B cell (primary cell): Measurements from ENCODE around the gene WDR76. TPM values are rescaled to one million over a fixed set of nuclear protein-coding genes. Genes with fewer than 3 reads are reported as not detected.

ENCODE experiments used
- ATAC-seq: fragments of 200-7000 bp; cut with Tn5 transposase; one replicate; pipeline ENCODE4 v1.10.0; 2021; ENCODE audit warnings: low read depth, mild to moderate bottlenecking, moderate number of reproducible peaks, moderate library complexity
- CTCF ChIA-PET: fragments of 350-600 bp; sonication (Branson Sonifier 250); formaldehyde crosslinking; loops from one replicate; lab custom pipeline; 2021; ENCODE audit warnings: antibody characterized with exemption, inconsistent platforms; lab: Charles Lee
- POLR2A ChIA-PET: fragments of 350-600 bp; sonication (Branson Sonifier 250); formaldehyde crosslinking; loops from one replicate; lab custom pipeline; 2021; ENCODE audit warnings: antibody characterized with exemption; lab: Charles Lee
- DNase-seq: peaks from one replicate; pipeline ENCODE4 v3.0.0; 2013
- H2AFZ ChIP-seq: 2 replicates; pipeline ENCODE4 v1.6.1; 2012; ENCODE audit warnings: mild to moderate bottlenecking, low read depth, low read length; ENCODE audit not compliant: insufficient read depth, poor library complexity, severe bottlenecking
- H3K27ac ChIP-seq, 2 donors: 1 replicate in 1 of 2; 2 replicates in 1 of 2; pipeline ENCODE4 v1.5.1; 2012 to 2013; ENCODE audit warnings: low read length in 2 of 2, mild to moderate bottlenecking in 2 of 2, moderate library complexity in 1 of 2
- H3K27me3 ChIP-seq, 4 experiments: fragments of 200-600 bp in 1 of 4; sonication (generic) in 1 of 4; replicated peaks in 1 of 4; 1 replicate in 2 of 4; 2 replicates in 2 of 4; pipeline versions ENCODE4 v1.6.1 to v1.7.0; 2013 to 2016; ENCODE audit warnings: low read length in 3 of 4, mild to moderate bottlenecking in 2 of 4, mixed read lengths in 1 of 4, moderate library complexity in 1 of 4; ENCODE audit not compliant: insufficient read depth in 4 of 4, control insufficient read depth in 3 of 4; ENCODE audit errors: control extremely low read depth in 1 of 4
- H3K36me3 ChIP-seq, 2 experiments: replicated peaks in 1 of 2; 1 replicate in 1 of 2; 2 replicates in 1 of 2; pipeline versions ENCODE4 v1.6.1 to v1.7.1; 2013; ENCODE audit warnings: low read length in 1 of 2; ENCODE audit not compliant: insufficient read depth in 2 of 2, control insufficient read depth in 1 of 2; ENCODE audit errors: control extremely low read depth in 1 of 2, extremely low read depth in 1 of 2
- H3K4me1 ChIP-seq, 2 donors: fragments of 200-600 bp in 1 of 2; sonication (generic) in 1 of 2; 1 replicate in 1 of 2; 2 replicates in 1 of 2; pipeline versions ENCODE4 v1.5.1 to v1.6.1; 2013 to 2017; ENCODE audit warnings: low read length in 2 of 2; ENCODE audit not compliant: control insufficient read depth in 2 of 2, insufficient read depth in 2 of 2
- H3K4me2 ChIP-seq: replicated peaks from 2 replicates; pipeline ENCODE3; 2012; ENCODE audit warnings: mild to moderate bottlenecking, low read depth, low read length; ENCODE audit not compliant: poor library complexity, severe bottlenecking
- H3K4me3 ChIP-seq, 5 experiments: fragments of 200-600 bp in 1 of 5; sonication (generic) in 1 of 5; 1 replicate in 3 of 5; 2 replicates in 2 of 5; pipeline versions ENCODE4 v1.5.1 to v1.7.0; 2011 to 2016; ENCODE audit warnings: low read length in 4 of 5, mild to moderate bottlenecking in 4 of 5, low read depth in 2 of 5, control low read depth in 1 of 5, moderate library complexity in 1 of 5; ENCODE audit not compliant: insufficient read depth in 1 of 5; ENCODE audit errors: control extremely low read depth in 1 of 5, extremely low read depth in 1 of 5
- H3K79me2 ChIP-seq: fragments of 200-600 bp; sonication (generic); one replicate; pipeline ENCODE4 v1.6.0; 2016; ENCODE audit warnings: low read length; ENCODE audit not compliant: control insufficient read depth, insufficient read depth
- H3K9ac ChIP-seq: fragments of 200-600 bp; sonication (generic); 2 replicates; pipeline ENCODE4 v1.6.1; 2017; ENCODE audit warnings: mild to moderate bottlenecking, low read length, moderate library complexity
- H3K9me3 ChIP-seq, 3 donors: one replicate each; pipeline versions ENCODE4 v1.6.1 to v1.7.1; 2013; ENCODE audit warnings: low read length in 2 of 3; ENCODE audit not compliant: control insufficient read depth in 2 of 3, insufficient read depth in 1 of 3; ENCODE audit errors: control extremely low read depth in 1 of 3
- H4K20me1 ChIP-seq: 2 replicates; pipeline ENCODE4 v1.6.0; 2012; ENCODE audit warnings: mild to moderate bottlenecking, low read length; ENCODE audit not compliant: insufficient read depth, control insufficient read depth, poor library complexity, severe bottlenecking
- H3K27ac Mint-ChIP-seq: one replicate; pipeline ENCODE4 v1.8.0; 2021; ENCODE audit warnings: mixed read lengths
- H3K27me3 Mint-ChIP-seq: one replicate; pipeline ENCODE4 v1.8.0; 2021; ENCODE audit warnings: mixed read lengths
- H3K4me1 Mint-ChIP-seq: one replicate; pipeline ENCODE4 v1.8.0; 2021; ENCODE audit warnings: mixed read lengths
- H3K4me3 Mint-ChIP-seq: one replicate; pipeline ENCODE4 v1.8.0; 2021; ENCODE audit warnings: mixed read lengths
- H3K9me3 Mint-ChIP-seq: one replicate; pipeline ENCODE4 v1.8.0; 2022; ENCODE audit warnings: mixed read lengths; ENCODE audit not compliant: insufficient read depth
- CTCF ChIP-seq: fragments of 200-600 bp; IDR thresholded peaks from one replicate; pipeline ENCODE4 v1.8.0; 2022; ENCODE audit warnings: antibody characterized with exemption, mild to moderate bottlenecking
- EZH2 ChIP-seq: IDR thresholded peaks from 2 replicates; pipeline ENCODE4 v1.6.1; 2012; ENCODE audit warnings: borderline replicate concordance, low read depth, mild to moderate bottlenecking, moderate library complexity, low read length; ENCODE audit not compliant: insufficient read depth, poor library complexity, severe bottlenecking
- WGBS: methylation state at CpG from one replicate; pipeline ENCODE4 v1.1.5; 2013; ENCODE audit warnings: missing lambda C conversion rate; ENCODE audit not compliant: insufficient coverage; 5-methylcytosine and 5-hydroxymethylcytosine counted together
- intact Hi-C: fragments of 100-400 bp; cut with micrococcal nuclease; formaldehyde crosslinking; loops from one replicate; pipeline ENCODE4 v1.10.0; 2022
- polyA plus RNA-seq: library from polyadenylated mRNA; depleted of rRNA; stranded (reverse); fragments of >200 nt; gene quantifications from 2 replicates; pipeline ENCODE4 v1.2.3, GENCODE V29; 2012
- total RNA-seq, 2 donors: library from RNA; stranded (reverse); fragments of 120-200 nt in 1 of 2; gene quantifications; 1 replicate in 1 of 2; 2 replicates in 1 of 2; pipeline versions ENCODE4 v1.2.3 to v1.2.4, GENCODE V29; 2013 to 2022

Gene WDR76
- total and polyA plus RNA-seq, 2 donors (not counting 1 experiment from before 2014, with no cell fraction given), result 1.9 to 12.7 TPM

GRCh38 chr15:43886558-43886957, 59.8 kb downstream of the WDR76 start:
- DNase-seq (no peak), ATAC-seq (no peak)
- ChIA-PET CTCF (no interaction called here), POLR2A (no interaction called here)
- H2AFZ ChIP-seq, result no peak overlapping the region
- no peaks in the 10 kb centered on the region for H3K9me3 Mint-ChIP-seq
- H3K4me3 Mint-ChIP-seq, result no peak overlapping the region
- H3K79me2 ChIP-seq, result no peaks in the 10 kb centered on the region
- H3K27me3 ChIP-seq, result no peaks in the 10 kb centered on the region
- H3K36me3 ChIP-seq, result no peaks in the 10 kb centered on the region
- no peaks in the 10 kb centered on the region for H3K4me1 Mint-ChIP-seq
- no peak overlapping the region for H3K27ac Mint-ChIP-seq
- H3K27ac ChIP-seq, result no peak overlapping the region
- no peak overlapping the region for H3K4me2 ChIP-seq
- intact Hi-C loops, result no loop called here
- no peaks in the 10 kb centered on the region for H3K4me1 ChIP-seq
- no peak overlapping the region for H3K4me3 ChIP-seq
- no peaks in the 10 kb centered on the region for H3K9me3 ChIP-seq
- H4K20me1 ChIP-seq, result no peaks in the 10 kb centered on the region
- no peaks in the 10 kb centered on the region for H3K27me3 Mint-ChIP-seq
- WGBS, result 100% methylated on average over 3 of the region's 4 CpGs
- no peak for TF ChIP-seq CTCF
- no peak for TF ChIP-seq EZH2
- H3K9ac ChIP-seq, result no peak overlapping the region

GRCh38 chr15:43887901-43888300, 61.1 kb downstream of the WDR76 start:
- ATAC-seq (no peak), DNase-seq (no peak)
- TF ChIP-seq EZH2, result no peak
- Histone ChIP-seq H3K27me3 (no peaks in the 10 kb centered on the region), H3K4me2 (no peak overlapping the region), H3K4me3 (no peak overlapping the region), H3K9me3 (no peaks in the 10 kb centered on the region), H3K27ac (no peak overlapping the region), H4K20me1 (no peaks in the 10 kb centered on the region), H3K4me1 (no peaks in the 10 kb centered on the region), H3K9ac (no peak overlapping the region), H3K79me2 (no peaks in the 10 kb centered on the region), H2AFZ (no peak overlapping the region), H3K36me3 (no peaks in the 10 kb centered on the region)
- ChIA-PET POLR2A (no interaction called here), CTCF (no interaction called here)
- Mint-ChIP-seq H3K27me3 (no peaks in the 10 kb centered on the region), H3K4me1 (no peaks in the 10 kb centered on the region), H3K27ac (no peak overlapping the region), H3K4me3 (no peak overlapping the region), H3K9me3 (no peaks in the 10 kb centered on the region)
- WGBS, result 100% methylated on average over 1 of the region's 5 CpGs
- intact Hi-C loops, result no loop called here
